SK-N-SH treated with all-trans-retinoic acid at 6 μM for 48 hours (cell line): ENCODE measurements around the gene HDAC4.

Experiments
- ATAC-seq: fragments of 200-7000 bp; cut with Tn5 transposase; 3 replicates; pipeline ENCODE4 v1.9.1; 2020; ENCODE audit warnings: mild to moderate bottlenecking, moderate library complexity
- ARNTL ChIP-seq: fragments of 450-650 bp; formaldehyde crosslinking; IDR thresholded peaks from 2 replicates; pipeline ENCODE4 v1.5.0; 2020; ENCODE audit warnings: low read depth, mild to moderate bottlenecking, moderate library complexity, borderline replicate concordance
- BACH2 ChIP-seq: fragments of 250-450 bp; sonication (Bioruptor Pico); IDR thresholded peaks from 2 replicates; pipeline ENCODE4 v1.9.0; 2021; ENCODE audit warnings: mild to moderate bottlenecking, borderline replicate concordance
- CREB5 ChIP-seq: fragments of 250-450 bp; sonication (Bioruptor Pico); IDR thresholded peaks from 2 replicates; pipeline ENCODE4 v1.5.1; 2020; ENCODE audit warnings: low read depth, mild to moderate bottlenecking, moderate library complexity
- CSDC2 ChIP-seq: fragments of 250-450 bp; sonication (Bioruptor Pico); IDR thresholded peaks from 2 replicates; pipeline ENCODE4 v1.5.0; 2020; ENCODE audit warnings: mild to moderate bottlenecking, moderate library complexity
- ESRRG ChIP-seq: fragments of 250-450 bp; sonication (Bioruptor Pico); IDR thresholded peaks from 2 replicates; pipeline ENCODE4 v1.6.1; 2021; ENCODE audit warnings: mild to moderate bottlenecking
- GLIS3 ChIP-seq: fragments of 250-450 bp; sonication (Bioruptor Pico); IDR thresholded peaks from 2 replicates; pipeline ENCODE4 v1.5.0; 2020; ENCODE audit warnings: mild to moderate bottlenecking, moderate library complexity
- ISL1 ChIP-seq: fragments of 250-450 bp; sonication (Bioruptor Pico); IDR thresholded peaks from 2 replicates; pipeline ENCODE4 v2.1.2; 2022; ENCODE audit warnings: mild to moderate bottlenecking, moderate library complexity
- OSR1 ChIP-seq: fragments of 250-450 bp; sonication (Bioruptor Pico); IDR thresholded peaks from 2 replicates; pipeline ENCODE4 v1.8.0; 2022; ENCODE audit warnings: moderate library complexity, mild to moderate bottlenecking, inconsistent platforms
- PATZ1 ChIP-seq: fragments of 250-450 bp; sonication (Bioruptor Pico); IDR thresholded peaks from 2 replicates; pipeline ENCODE4 v1.8.0; 2020; ENCODE audit warnings: mild to moderate bottlenecking, moderate library complexity, borderline replicate concordance
- POU6F1 ChIP-seq: fragments of 250-450 bp; sonication (Bioruptor Pico); IDR thresholded peaks from 2 replicates; pipeline ENCODE4 v1.8.0; 2021; ENCODE audit warnings: low read depth, mild to moderate bottlenecking, moderate library complexity, borderline replicate concordance
- PPARA ChIP-seq: fragments of 250-450 bp; sonication (Bioruptor Pico); IDR thresholded peaks from 2 replicates; pipeline ENCODE4 v1.5.0; 2020; ENCODE audit warnings: mild to moderate bottlenecking, borderline replicate concordance
- RARB ChIP-seq: fragments of 250-450 bp; sonication (Bioruptor Pico); IDR thresholded peaks from 2 replicates; pipeline ENCODE4 v1.8.0; 2021; ENCODE audit warnings: mild to moderate bottlenecking, moderate library complexity
- SNAI2 ChIP-seq: fragments of 250-450 bp; sonication (Bioruptor Pico); IDR thresholded peaks from 2 replicates; pipeline ENCODE4 v1.5.0; 2020; ENCODE audit warnings: mild to moderate bottlenecking, moderate library complexity
- TCF4 ChIP-seq: fragments of 250-450 bp; sonication (Bioruptor Pico); IDR thresholded peaks from 2 replicates; pipeline ENCODE4 v1.8.0; 2021; ENCODE audit warnings: mild to moderate bottlenecking, moderate library complexity, borderline replicate concordance
- TSHZ2 ChIP-seq: fragments of 250-450 bp; sonication (Bioruptor Pico); IDR thresholded peaks from 2 replicates; pipeline ENCODE4 v1.5.0; 2020; ENCODE audit warnings: mild to moderate bottlenecking, moderate library complexity
- ZC3H10 ChIP-seq: fragments of 250-450 bp; sonication (Bioruptor Pico); IDR thresholded peaks from 2 replicates; pipeline ENCODE4 v1.5.1; 2021; ENCODE audit warnings: mild to moderate bottlenecking, moderate library complexity
- ZFP3 ChIP-seq: fragments of 250-450 bp; sonication (Bioruptor Pico); IDR thresholded peaks from 2 replicates; pipeline ENCODE4 v1.5.0; 2020; ENCODE audit warnings: mild to moderate bottlenecking, moderate library complexity
- ZFP30 ChIP-seq: fragments of 450-650 bp; formaldehyde crosslinking; IDR thresholded peaks from 2 replicates; pipeline ENCODE4 v1.5.0; 2022; ENCODE audit warnings: mild to moderate bottlenecking, moderate library complexity
- ZNF565 ChIP-seq: fragments of 450-650 bp; formaldehyde crosslinking; conservative IDR thresholded peaks from 2 replicates; pipeline ENCODE4 v1.5.0; 2020; ENCODE audit warnings: low read depth, mild to moderate bottlenecking, moderate library complexity
- ZNF70 ChIP-seq: fragments of 450-650 bp; formaldehyde crosslinking; IDR thresholded peaks from 2 replicates; pipeline ENCODE4 v1.5.0; 2020; ENCODE audit warnings: mild to moderate bottlenecking, moderate library complexity
- ZNF8 ChIP-seq: fragments of 450-650 bp; formaldehyde crosslinking; IDR thresholded peaks from 2 replicates; pipeline ENCODE4 v1.5.0; 2020; ENCODE audit warnings: mild to moderate bottlenecking, moderate library complexity

HDAC4 gene

GRCh38 chr2:239196474-239197021 is 204.3 kb downstream of the HDAC4 start:
- TF ChIP-seq ZNF565 (CRISPR knock-in tag) (no peak), PPARA (CRISPR knock-in tag) (no peak), BACH2 (CRISPR knock-in tag) (no peak), TSHZ2 (CRISPR knock-in tag) (no peak), TCF4 (no peak), ISL1 (no peak), CREB5 (CRISPR knock-in tag) (no peak), POU6F1 (CRISPR knock-in tag) (no peak), ZNF70 (CRISPR knock-in tag) (no peak), GLIS3 (no peak), CSDC2 (CRISPR knock-in tag) (no peak)

GRCh38 chr2:239195992-239196391 is 204.8 kb downstream of the HDAC4 start:
- TF ChIP-seq ZNF565 (CRISPR knock-in tag) (no peak), ZC3H10 (CRISPR knock-in tag) (no peak), PATZ1 (CRISPR knock-in tag) (no peak), ESRRG (CRISPR knock-in tag) (no peak), RARB (no peak), ARNTL (CRISPR knock-in tag) (no peak), TCF4 (no peak), SNAI2 (no peak), CSDC2 (CRISPR knock-in tag) (no peak), PPARA (CRISPR knock-in tag) (no peak), ZNF8 (CRISPR knock-in tag) (no peak)
- ATAC-seq = no peak

More at GRCh38 chr2:239196474-239197021, 204.3 kb downstream of the HDAC4 start:
- ATAC-seq = no peak

- no peak for ATAC-seq
- no peak for TF ChIP-seq SNAI2
- TF ChIP-seq CSDC2 (CRISPR knock-in tag) = no peak
- no peak for TF ChIP-seq RARB
- no peak for TF ChIP-seq ISL1
- no peak for TF ChIP-seq POU6F1 (CRISPR knock-in tag)
- TF ChIP-seq ARNTL (CRISPR knock-in tag) = no peak
- TF ChIP-seq ZFP3 (CRISPR knock-in tag) = no peak
- no peak for TF ChIP-seq PPARA (CRISPR knock-in tag)
- no peak for TF ChIP-seq ESRRG (CRISPR knock-in tag)
- TF ChIP-seq OSR1 (CRISPR knock-in tag) = no peak
- no peak for TF ChIP-seq TCF4
- TF ChIP-seq ZNF8 (CRISPR knock-in tag) = no peak
- no peak for TF ChIP-seq CREB5 (CRISPR knock-in tag)
- no peak for TF ChIP-seq BACH2 (CRISPR knock-in tag)
- no peak for TF ChIP-seq PATZ1 (CRISPR knock-in tag)
- TF ChIP-seq ZFP30 (CRISPR knock-in tag) = no peak
- no peak for TF ChIP-seq ZNF565 (CRISPR knock-in tag)
Measured at GRCh38 chr2:239195318-239195871, 205.4 kb downstream of the HDAC4 start.
